Ovary (tissue), 3 donors: ENCODE measurements around the gene CERS6.

ENCODE experiments used
- CTCF ChIP-seq, 3 donors: fragments of 450-650 bp in 2 of 3; fragments of 200-600 bp in 1 of 3; IDR thresholded peaks; one replicate each; pipeline versions ENCODE4 v1.5.1 to v1.8.0; 2016 to 2022; ENCODE audit warnings: antibody characterized with exemption in 3 of 3, mild to moderate bottlenecking in 1 of 3
- EP300 ChIP-seq: sonication (generic); formaldehyde crosslinking; IDR thresholded peaks from one replicate; pipeline ENCODE4 v1.6.1; 2017; ENCODE audit warnings: antibody characterized with exemption
- POLR2A ChIP-seq: fragments of 450-650 bp; IDR thresholded peaks from one replicate; pipeline ENCODE4 v1.6.1; 2017; ENCODE audit warnings: antibody characterized with exemption, mild to moderate bottlenecking, moderate library complexity
- donor health status: DM: no; HTN: no; CAD: no.

- TF ChIP-seq CTCF (IDR thresholded peaks at IDR 0.05) (no peak), POLR2A (no peak), EP300 (no peak)
Measured at GRCh38 chr2:168692132-168692744, 236.2 kb downstream of the CERS6 start.
